ENCODE results near the gene OR52L1. TPM values are rescaled to one million over a fixed set of nuclear protein-coding genes. Genes with fewer than 3 reads are reported as not detected.
"Not testable (repeated sequence)": the region's sequence is repeated elsewhere in the genome, so short reads cannot be mapped to it uniquely, and the experiment has no call there.

Gene OR52L1
- total RNA-seq, 2 experiments from 2014 or later: not detected

GRCh38 chr11:5989203-5989602 is 2.4 kb upstream of the OR52L1 start:
- H3K9me3 Mint-ChIP-seq (ENCODE audit: low read depth): no peaks in the 10 kb centered on the region
- no peaks in the 10 kb centered on the region for H3K36me3 Mint-ChIP-seq

GRCh38 chr11:5983443-5983842 is 3.3 kb downstream of the OR52L1 start:
- H3K36me3 Mint-ChIP-seq: no peaks in the 10 kb centered on the region
- ATAC-seq (no peak), DNase-seq (no peak)
- H3K27me3 Mint-ChIP-seq: peaks cover 4% of the 10 kb centered on the region
- CTCF ChIA-PET: no interaction called here
- H3K9me3 Mint-ChIP-seq (ENCODE audit: low read depth): peaks cover 2% of the 10 kb centered on the region
- no peaks in the 10 kb centered on the region for H3K4me1 Mint-ChIP-seq
- H3K4me3 Mint-ChIP-seq: no peak overlapping the region
- H3K27ac Mint-ChIP-seq: no peak overlapping the region

More at GRCh38 chr11:5989203-5989602, 2.4 kb upstream of the OR52L1 start:
- Mint-ChIP-seq H3K27me3 (peaks cover 21% of the 10 kb centered on the region), H3K27ac (no peak overlapping the region), H3K4me3 (no peak overlapping the region), H3K4me1 (no peaks in the 10 kb centered on the region)
- no peak for ATAC-seq
- CTCF ChIA-PET: no interaction called here
- no peak for DNase-seq

GRCh38 chr11:5973530-5973929 is 13.3 kb downstream of the OR52L1 start:
- Mint-ChIP-seq H3K27me3 (no peaks in the 10 kb centered on the region), H3K4me3 (no peak overlapping the region), H3K4me1 (no peaks in the 10 kb centered on the region), H3K36me3 (no peaks in the 10 kb centered on the region), H3K9me3 (ENCODE audit: low read depth) (no peaks in the 10 kb centered on the region), H3K27ac (no peak overlapping the region)
- ATAC-seq (no peak), DNase-seq (no peak)
- CTCF ChIA-PET: no interaction called here

DNA sequence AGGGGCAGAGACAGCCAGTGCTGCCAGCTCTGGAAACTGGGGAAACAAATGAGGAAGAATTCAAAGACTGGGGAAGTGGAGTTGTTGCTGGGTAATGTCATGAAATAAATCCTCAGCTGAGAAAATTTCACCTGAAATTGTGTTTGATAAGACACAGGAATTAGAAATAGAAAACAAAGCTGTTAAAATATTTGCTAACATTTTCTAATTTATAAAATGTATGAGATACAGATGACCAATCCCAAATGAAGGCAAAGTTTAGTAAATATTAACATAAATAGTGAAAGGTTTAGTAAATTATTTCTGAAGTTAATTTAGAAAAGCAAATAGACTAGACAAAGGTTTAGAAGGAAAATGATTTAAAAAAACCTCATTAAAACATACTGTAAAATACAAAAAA is 18.4 kb downstream of the OR52L1 start, which contains the start of gene OR56A5:
Gene OR56A5, minus strand, starts transcription at position 101 of the 400 bp plus-strand sequence. Its CDS starts 0 bp downstream, at position 101.
- H3K36me3 Mint-ChIP-seq: no peaks in the 10 kb centered on the region
- H3K9me3 Mint-ChIP-seq (ENCODE audit: low read depth): peaks cover 4% of the 10 kb centered on the region
- ATAC-seq (no peak), DNase-seq (no peak)
- H3K4me1 Mint-ChIP-seq: no peaks in the 10 kb centered on the region
- H3K4me3 Mint-ChIP-seq: no peak within 1 kb of the TSS
- no peak within 1 kb of the TSS for H3K27ac Mint-ChIP-seq
- CTCF ChIA-PET: no interaction called here
- H3K27me3 Mint-ChIP-seq: no peaks in the 10 kb centered on the region

- CTCF ChIA-PET: no interaction called here
- H3K27me3 Mint-ChIP-seq: no peaks in the 10 kb centered on the region
- no peak overlapping the region for H3K27ac Mint-ChIP-seq
- no peak overlapping the region for H3K4me3 Mint-ChIP-seq
- H3K4me1 Mint-ChIP-seq: no peaks in the 10 kb centered on the region
- ATAC-seq: no peak
- H3K36me3 Mint-ChIP-seq: no peaks in the 10 kb centered on the region
- H3K9me3 Mint-ChIP-seq (ENCODE audit: low read depth): peaks cover 7% of the 10 kb centered on the region
- no peak for DNase-seq
Observed at GRCh38 chr11:5967708-5968107, 19.1 kb downstream of the OR52L1 start.

GRCh38 chr11:5966958-5967357 is 19.8 kb downstream of the OR52L1 start:
- Mint-ChIP-seq H3K27me3 (no peaks in the 10 kb centered on the region), H3K4me1 (no peaks in the 10 kb centered on the region), H3K4me3 (no peak overlapping the region), H3K27ac (no peak overlapping the region), H3K36me3 (no peaks in the 10 kb centered on the region), H3K9me3 (ENCODE audit: low read depth) (peaks cover 10% of the 10 kb centered on the region)
- CTCF ChIA-PET: no interaction called here
- ATAC-seq (no peak), DNase-seq (no peak)

GRCh38 chr11:5960704-5961320 is 26.0 kb downstream of the OR52L1 start:
- ATAC-seq, H3K27ac Mint-ChIP-seq, H3K4me3 Mint-ChIP-seq, DNase-seq, H3K36me3 Mint-ChIP-seq, H3K4me1 Mint-ChIP-seq, CTCF ChIA-PET, H3K27me3 Mint-ChIP-seq: not testable (repeated sequence)
- H3K9me3 Mint-ChIP-seq (ENCODE audit: low read depth): peaks cover 11% of the 10 kb centered on the region

- CTCF ChIA-PET: no interaction called here
- Mint-ChIP-seq H3K4me1 (no peaks in the 10 kb centered on the region), H3K27ac (no peak overlapping the region), H3K9me3 (ENCODE audit: low read depth) (no peaks in the 10 kb centered on the region), H3K4me3 (no peak overlapping the region), H3K27me3 (peaks cover 3% of the 10 kb centered on the region), H3K36me3 (no peaks in the 10 kb centered on the region)
- no peak for DNase-seq
- ATAC-seq: no peak
Observed at GRCh38 chr11:5955586-5955985, 31.2 kb downstream of the OR52L1 start.

DNA sequence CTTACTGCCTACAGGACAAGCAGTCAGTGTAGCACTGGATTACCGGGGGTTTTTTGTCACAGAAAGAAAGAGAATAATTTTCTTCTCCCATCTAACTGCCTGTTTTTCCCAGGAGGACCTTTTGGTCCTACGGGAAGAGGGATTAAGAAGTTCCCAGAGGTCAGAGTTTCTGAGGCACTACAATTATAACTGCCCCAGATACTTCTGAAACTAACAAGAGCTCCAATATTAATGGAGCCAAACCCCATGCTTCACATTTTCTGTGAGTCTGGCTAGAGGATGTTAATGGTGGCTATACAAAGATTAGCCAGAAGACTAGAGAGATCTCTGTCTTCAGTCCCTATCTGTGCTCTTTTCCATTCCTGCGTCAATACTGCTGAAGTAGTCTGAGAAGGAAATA is 44.8 kb downstream of the OR52L1 start, which contains the start of gene OR56A3:
Gene OR56A3, plus strand, starts transcription at position 301 of the 400 bp plus-strand sequence. CDS start 5,096 bp downstream, outside the sequence.
- ATAC-seq (no peak), DNase-seq (no peak)
- Mint-ChIP-seq H3K27ac (no peak within 1 kb of the TSS), H3K9me3 (ENCODE audit: low read depth) (no peaks in the 10 kb centered on the region), H3K27me3 (peaks cover 10% of the 10 kb centered on the region), H3K36me3 (no peaks in the 10 kb centered on the region), H3K4me3 (no peak within 1 kb of the TSS), H3K4me1 (no peaks in the 10 kb centered on the region)
- CTCF ChIA-PET: no interaction called here

GRCh38 chr11:5940748-5941147 is 46.0 kb downstream of the OR52L1 start:
- Mint-ChIP-seq H3K9me3 (ENCODE audit: low read depth) (no peaks in the 10 kb centered on the region), H3K36me3 (no peaks in the 10 kb centered on the region), H3K4me3 (no peak overlapping the region), H3K27ac (no peak overlapping the region), H3K27me3 (peaks cover 10% of the 10 kb centered on the region), H3K4me1 (no peaks in the 10 kb centered on the region)
- no peak for DNase-seq
- no peak for ATAC-seq
- CTCF ChIA-PET: interaction anchor here (0.6 kb wide), 1 partner anchor 38 kb away, joined by 3 read pairs; no protein-coding TSS in a partner anchor

DNA sequence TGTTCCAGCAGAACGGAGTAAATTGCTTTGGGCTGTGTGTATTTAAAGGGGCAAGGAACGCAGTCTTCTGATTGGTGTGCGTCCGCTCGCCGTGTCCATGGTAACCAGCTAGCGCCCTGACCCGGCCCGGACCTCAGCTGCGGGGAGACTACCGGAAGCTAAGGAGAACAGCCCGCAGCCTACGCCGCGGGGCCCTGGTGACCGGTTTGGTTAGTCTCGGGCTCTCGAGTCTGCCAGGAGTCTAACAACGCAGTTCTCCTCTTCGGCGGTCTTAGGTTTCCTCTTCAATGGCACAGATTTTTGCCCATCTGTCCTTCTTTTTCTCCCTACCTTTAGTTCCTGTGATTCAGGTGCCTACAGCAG is 48.2 kb downstream of the OR52L1 start:
- CTCF ChIA-PET: no interaction called here
- H3K4me1 Mint-ChIP-seq: no peaks in the 10 kb centered on the region
- peaks cover 4% of the 10 kb centered on the region for H3K27me3 Mint-ChIP-seq
- H3K27ac Mint-ChIP-seq: no peak overlapping the region
- DNase-seq (no peak), ATAC-seq (no peak)
- no peaks in the 10 kb centered on the region for H3K36me3 Mint-ChIP-seq
- no peaks in the 10 kb centered on the region for H3K9me3 Mint-ChIP-seq (ENCODE audit: low read depth)
- no peak overlapping the region for H3K4me3 Mint-ChIP-seq

DNA sequence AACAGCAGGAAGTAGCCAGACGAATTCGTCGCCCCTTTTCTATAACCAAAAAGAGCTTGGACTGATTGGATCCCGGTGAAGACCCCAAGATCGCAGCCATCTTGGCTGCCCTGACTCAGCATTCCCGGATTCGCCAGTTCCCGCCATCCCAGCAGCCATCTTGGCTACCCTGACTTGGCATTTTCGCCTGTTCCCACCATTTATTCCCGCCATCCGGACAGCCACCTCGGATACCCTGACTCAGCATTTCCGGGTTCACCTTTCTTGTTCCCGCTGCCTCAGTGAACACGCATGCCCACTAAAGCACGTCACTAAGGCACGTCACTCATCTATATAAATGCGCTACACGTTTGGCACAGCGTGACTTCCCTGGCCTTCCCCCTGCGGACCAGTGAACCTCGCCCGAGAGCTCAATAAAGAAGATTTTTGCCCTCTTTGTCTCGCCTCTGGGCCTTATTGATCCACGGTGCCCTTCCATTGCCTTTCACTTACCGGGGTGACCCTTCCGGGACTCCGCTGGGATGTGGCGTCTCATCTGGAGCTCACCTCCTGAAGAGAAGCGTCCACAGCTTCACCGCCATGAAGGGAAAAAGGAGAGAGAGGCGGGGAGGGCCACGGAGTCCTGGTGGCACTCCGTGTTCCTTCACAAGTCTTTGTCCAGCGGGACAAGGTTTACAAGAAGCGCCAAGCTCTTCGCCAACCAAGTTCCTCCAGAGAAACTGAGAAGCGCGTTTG is 48.8 kb downstream of the OR52L1 start:
- Mint-ChIP-seq H3K4me1 (no peaks in the 10 kb centered on the region), H3K27me3 (peaks cover 3% of the 10 kb centered on the region), H3K9me3 (ENCODE audit: low read depth) (no peaks in the 10 kb centered on the region), H3K4me3 (no peak overlapping the region), H3K36me3 (no peaks in the 10 kb centered on the region), H3K27ac (no peak overlapping the region)
- DNase-seq (no peak), ATAC-seq (no peak)
- CTCF ChIA-PET: interaction anchor here (0.7 kb wide), 1 partner anchor 12 kb away, joined by 3 read pairs; no protein-coding TSS in a partner anchor
